Aorta (tissue), 5 donors: Measurements from ENCODE around the gene SLU7. TPM values are rescaled to one million over a fixed set of nuclear protein-coding genes. Genes with fewer than 3 reads are reported as not detected.

Experiments
- ATAC-seq: fragments of 200-7000 bp; cut with Tn5 transposase; one replicate; pipeline ENCODE4 v1.9.1; 2022; ENCODE audit warnings: moderate library complexity; ENCODE audit not compliant: low FRiP score
- DNase-seq, 2 donors: peaks; one replicate each; pipeline ENCODE4 v3.0.0-alpha.2; 2020
- H3K27ac ChIP-seq, 2 donors: one replicate each; pipeline ENCODE4 v1.5.1; 2013; ENCODE audit warnings: low read length in 2 of 2, mild to moderate bottlenecking in 2 of 2, moderate library complexity in 2 of 2, control low read depth in 1 of 2, inconsistent platforms in 1 of 2, low read depth in 1 of 2
- H3K27me3 ChIP-seq, 2 donors: one replicate each; pipeline ENCODE4 v1.6.1; 2013; ENCODE audit warnings: control low read depth in 1 of 2, low read length in 1 of 2, mild to moderate bottlenecking in 1 of 2, moderate library complexity in 1 of 2; ENCODE audit not compliant: insufficient read depth in 2 of 2, control insufficient read depth in 1 of 2
- H3K36me3 ChIP-seq, 2 donors: one replicate each; pipeline ENCODE4 v1.6.1; 2013; ENCODE audit warnings: control low read depth in 1 of 2, low read length in 1 of 2, mild to moderate bottlenecking in 1 of 2; ENCODE audit not compliant: insufficient read depth in 2 of 2, control insufficient read depth in 1 of 2
- H3K4me1 ChIP-seq, 2 donors: one replicate each; pipeline ENCODE4 v1.6.1; 2013; ENCODE audit warnings: low read length in 2 of 2, control low read depth in 1 of 2, mild to moderate bottlenecking in 1 of 2, moderate library complexity in 1 of 2; ENCODE audit not compliant: insufficient read depth in 2 of 2, control insufficient read depth in 1 of 2
- H3K4me3 ChIP-seq, 2 donors: one replicate each; pipeline ENCODE4 v1.5.1; 2013; ENCODE audit warnings: low read length in 2 of 2, control low read depth in 1 of 2, mild to moderate bottlenecking in 1 of 2
- H3K9me3 ChIP-seq: one replicate; pipeline ENCODE4 v1.6.1; 2013; ENCODE audit warnings: mild to moderate bottlenecking, low read length; ENCODE audit not compliant: control insufficient read depth
- WGBS, 2 donors: extraction: QIAGEN DNeasy Blood & Tissue Kit; methylation state at CpG; one replicate each; pipeline ENCODE4 v1.1.7; 2013; 5-methylcytosine and 5-hydroxymethylcytosine counted together
- intact Hi-C, 2 donors: fragments of 100-400 bp; cut with DNase I; formaldehyde crosslinking; loops; one replicate each; pipeline versions ENCODE4 v1.14.2 to v1.15.0; 2022
- polyA plus RNA-seq, 2 donors: library from polyadenylated mRNA; stranded (reverse); fragments of 200-250 nt; gene quantifications; one replicate each; pipeline ENCODE4 v1.2.3, GENCODE V29; 2013
- total RNA-seq, 2 donors: library from RNA; stranded (reverse); fragmentation: NEBNext Ultra II Directional; extraction: Animal tissue kit (Norgen Biotek cat#: 25700); gene quantifications; one replicate each; pipeline ENCODE4 v1.2.1, GENCODE V29; 2021
- donor health status: healthy with polysubstance abuse.
- donor health status: Bipolar disorder and iron deficiency.
- donor health status: DM: no; HTN: no; CAD: no.
- donor health status: DM: no; HTN: no; CAD: no.
- donor health status: DM: yes; HTN: yes; CAD: no.

SLU7 gene
- total and polyA plus RNA-seq, 4 donors, result 36.3 to 60.6 (median 53.5) TPM

DNA sequence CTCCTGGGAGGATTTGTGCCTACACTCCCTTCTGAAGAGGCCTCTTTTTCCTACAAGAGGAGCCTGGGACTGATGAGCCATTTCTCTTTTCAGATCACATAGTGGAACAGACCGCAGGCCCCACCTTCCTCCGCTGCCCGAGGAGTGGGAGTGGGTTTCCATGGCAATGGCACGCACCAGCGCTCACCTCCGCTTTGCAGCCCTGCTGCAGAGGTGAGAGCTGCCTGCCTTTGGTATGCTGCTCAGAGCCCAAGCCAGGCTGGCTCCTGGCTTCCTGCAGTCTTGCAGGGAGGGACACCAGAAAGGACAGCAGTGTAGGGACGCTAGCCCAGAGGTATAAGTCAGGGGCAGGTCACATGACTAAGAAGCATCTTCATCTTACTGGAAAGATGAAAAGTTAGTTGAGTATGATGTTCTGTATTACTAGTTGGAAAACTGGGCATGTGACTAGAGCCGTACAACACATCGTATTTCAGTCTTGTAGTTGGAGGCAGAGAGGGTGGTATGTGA, 15.2 kb upstream of the SLU7 start:
- Histone ChIP-seq H3K36me3 (no peaks in the 10 kb centered on the region), H3K4me1 (no peaks in the 10 kb centered on the region), H3K27me3 (no peaks in the 10 kb centered on the region), H3K27ac (no peak overlapping the region), H3K9me3 (no peaks in the 10 kb centered on the region), H3K4me3 (no peak overlapping the region)
- DNase-seq (no peak), ATAC-seq (no peak)
- intact Hi-C loops, result no loop called here
- 71 to 73% methylated on average over 9 of the region's 9 CpGs for WGBS, 2 donors

DNA sequence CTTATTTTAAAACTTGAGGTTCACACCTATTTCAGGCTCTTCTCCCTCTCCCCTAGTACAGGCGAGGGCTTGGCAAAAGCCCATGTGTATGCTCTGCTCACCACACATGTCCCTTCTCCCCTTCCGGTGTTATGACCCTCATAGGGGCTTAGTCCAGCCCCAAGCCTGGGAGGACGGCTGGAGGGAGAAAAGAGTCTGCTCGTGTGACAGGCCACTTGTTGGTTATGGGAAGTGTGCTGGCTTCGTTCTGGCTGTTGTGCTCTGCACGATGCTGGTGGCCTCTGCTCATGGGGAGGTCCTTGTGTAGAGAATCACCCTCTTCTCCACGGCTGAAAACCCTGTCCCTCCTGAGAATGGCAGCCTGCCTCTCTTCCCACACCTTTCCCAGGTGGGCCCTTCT, 13.9 kb upstream of the SLU7 start:
- ATAC-seq (no peak), DNase-seq (no peak)
- no peaks in the 10 kb centered on the region for H3K9me3 ChIP-seq
- H3K4me1 ChIP-seq, result no peaks in the 10 kb centered on the region
- H3K27me3 ChIP-seq, result no peaks in the 10 kb centered on the region
- WGBS, 2 donors, result 92 to 94% methylated on average over 7 of the region's 7 CpGs
- intact Hi-C loops, result no loop called here
- no peak overlapping the region for H3K4me3 ChIP-seq
- no peak overlapping the region for H3K27ac ChIP-seq
- H3K36me3 ChIP-seq, result no peaks in the 10 kb centered on the region

- DNase-seq (no peak), ATAC-seq (no peak)
- Histone ChIP-seq H3K27ac (no peak overlapping the region), H3K36me3 (no peaks in the 10 kb centered on the region), H3K27me3 (no peaks in the 10 kb centered on the region), H3K4me3 (no peak overlapping the region), H3K4me1 (no peaks in the 10 kb centered on the region), H3K9me3 (no peaks in the 10 kb centered on the region)
- intact Hi-C loops, result no loop called here
- WGBS, 2 donors, result 93 to 97% methylated on average over 4 of the region's 4 CpGs
These were observed 13.3 kb upstream of the SLU7 start for GRCh38 chr5:160432196-160432595.

DNA sequence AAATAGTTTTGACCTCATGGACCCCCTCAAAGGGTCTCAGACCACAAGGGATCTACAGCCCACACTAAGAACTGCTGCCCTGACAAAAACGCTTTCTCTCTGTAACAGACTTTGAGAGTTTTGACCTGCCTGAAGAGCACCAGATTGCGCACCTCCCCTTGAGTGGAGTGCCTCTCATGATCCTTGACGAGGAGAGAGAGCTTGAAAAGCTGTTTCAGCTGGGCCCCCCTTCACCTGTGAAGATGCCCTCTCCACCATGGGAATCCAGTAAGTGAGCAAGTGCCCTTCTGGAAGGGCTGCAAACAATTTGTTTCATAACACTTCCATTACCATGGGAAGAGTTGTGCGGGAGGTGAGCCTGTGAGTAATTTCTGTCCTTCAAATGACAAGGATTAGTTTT, 8.7 kb upstream of the SLU7 start:
- no peaks in the 10 kb centered on the region for H3K9me3 ChIP-seq
- WGBS, 2 donors, result 96 to 98% methylated on average over 4 of the region's 4 CpGs
- intact Hi-C loops, result no loop called here
- ATAC-seq (no peak), DNase-seq (no peak)
- H3K4me3 ChIP-seq, result no peak overlapping the region
- no peaks in the 10 kb centered on the region for H3K36me3 ChIP-seq
- no peak overlapping the region for H3K27ac ChIP-seq
- H3K27me3 ChIP-seq, result no peaks in the 10 kb centered on the region
- H3K4me1 ChIP-seq, result no peaks in the 10 kb centered on the region

- no peak for ATAC-seq
- Histone ChIP-seq H3K36me3 (no peaks in the 10 kb centered on the region), H3K4me1 (no peaks in the 10 kb centered on the region), H3K27ac (no peak overlapping the region), H3K9me3 (no peaks in the 10 kb centered on the region), H3K27me3 (no peaks in the 10 kb centered on the region), H3K4me3 (no peak overlapping the region)
- no peak for DNase-seq
- intact Hi-C loops, result no loop called here
- 45 to 48% methylated on average over 2 of the region's 2 CpGs for WGBS, 2 donors
These were observed 4.2 kb upstream of the SLU7 start for GRCh38 chr5:160423099-160423498.

GRCh38 chr5:160421625-160422258, 2.9 kb upstream of the SLU7 start, which contains the start of gene PTTG1:
Gene PTTG1 (plus strand): TSS chr5:160421855. CDS start chr5:160422313, 458 bp downstream.
- ATAC-seq (peak; percentile 93), DNase-seq (peak; percentile 97 to 98)
- Histone ChIP-seq H3K36me3 (no peaks in the 10 kb centered on the region), H3K9me3 (no peaks in the 10 kb centered on the region), H3K27me3 (no peaks in the 10 kb centered on the region), H3K4me1 (no peaks in the 10 kb centered on the region), H3K27ac (peak within 1 kb of the TSS in 1 of 2 donors; percentile 13), H3K4me3 (peak within 1 kb of the TSS; percentile 42 to 55)
- 0% methylated on average over 35 to 39 of the region's 39 CpGs for WGBS, 2 donors
- intact Hi-C loops, result no loop called here

GRCh38 chr5:160420331-160420610, 1.4 kb upstream of the SLU7 start:
- Histone ChIP-seq H3K9me3 (no peaks in the 10 kb centered on the region), H3K4me3 (no peak overlapping the region), H3K27ac (no peak overlapping the region), H3K36me3 (no peaks in the 10 kb centered on the region), H3K27me3 (no peaks in the 10 kb centered on the region), H3K4me1 (no peaks in the 10 kb centered on the region)
- intact Hi-C loops, result no loop called here
- DNase-seq (no peak), ATAC-seq (no peak)

DNA sequence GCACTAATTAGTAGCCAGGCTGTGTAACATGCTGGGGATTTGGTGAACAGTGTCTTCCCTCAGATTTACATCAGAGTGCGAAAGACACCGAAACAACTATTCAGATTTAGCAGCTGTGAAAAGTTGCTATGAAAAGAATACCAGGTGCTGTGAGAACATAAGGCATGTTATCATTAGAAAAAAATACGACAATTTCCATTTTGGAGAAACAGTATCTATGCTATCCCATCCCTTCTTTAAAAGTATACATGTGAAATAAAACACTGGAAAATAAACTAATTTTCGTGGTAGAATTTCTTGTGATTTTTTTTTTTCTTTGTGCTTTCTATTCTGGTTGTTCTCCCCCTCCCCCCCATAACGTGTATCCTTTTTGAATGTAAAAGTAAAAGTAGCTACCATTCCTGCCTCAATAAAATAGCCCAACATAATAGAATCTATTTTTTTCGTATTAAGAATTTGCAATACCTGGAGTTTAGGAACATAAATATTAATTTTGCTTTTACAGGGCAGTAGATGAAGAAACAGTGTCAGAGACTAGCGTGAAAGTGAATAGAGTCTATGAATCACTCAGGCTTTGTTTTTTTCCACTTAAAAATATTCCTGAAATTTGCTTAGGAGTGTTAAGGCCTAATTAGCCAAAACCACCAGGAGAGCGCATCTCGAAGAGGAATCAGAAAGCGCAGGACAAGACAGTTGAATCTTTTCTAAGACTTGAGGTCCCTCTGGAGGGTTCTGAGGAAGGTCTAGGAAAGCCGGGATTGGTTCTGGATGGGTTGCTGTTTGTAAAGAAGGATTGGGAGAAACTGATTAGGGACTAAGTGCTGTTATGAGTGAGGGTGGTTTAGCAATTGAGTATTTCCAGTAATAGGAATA, 813 bp upstream of the SLU7 start:
- ATAC-seq, result no peak
- WGBS, 2 donors, result 35% methylated on average over 11 of the region's 11 CpGs
- DNase-seq, result no peak
- no peaks in the 10 kb centered on the region for H3K36me3 ChIP-seq
- intact Hi-C loops, result no loop called here
- no peaks in the 10 kb centered on the region for H3K9me3 ChIP-seq
- no peaks in the 10 kb centered on the region for H3K4me1 ChIP-seq
- H3K27me3 ChIP-seq, result no peaks in the 10 kb centered on the region
- peak overlapping the region; percentile 52 to 90 for H3K27ac ChIP-seq
- peak overlapping the region; percentile 68 to 82 for H3K4me3 ChIP-seq
